HEK293 (cell line): ENCODE measurements around the gene KRT27.

Experiments used
- CTCF ChIA-PET: fragments of 350-600 bp; formaldehyde crosslinking; extraction: SDS; loops from one replicate; lab custom pipeline; 2021; ENCODE audit warnings: antibody characterized with exemption; lab: Yijun Ruan, JAX
- POLR2A ChIA-PET: fragments of 300-600 bp; formaldehyde crosslinking; extraction: SDS; loops from one replicate; lab custom pipeline; 2020; ENCODE audit warnings: antibody characterized with exemption, inconsistent platforms; lab: Yijun Ruan, JAX
- H3K27ac ChIP-seq: fragments of 200-500 bp; sonication (Bioruptor generic); 2 replicates; pipeline ENCODE4 v1.5.1; 2014; ENCODE audit warnings: low read depth, low read length, control low read depth, inconsistent platforms; ENCODE audit errors: extremely low read depth
- H3K36me3 ChIP-seq, 2 experiments: fragments of 200-500 bp in 1 of 2; sonication (Bioruptor generic) in 1 of 2; 1 replicate in 1 of 2; 2 replicates in 1 of 2; pipeline ENCODE4 v1.5.1; 2014 to 2017; ENCODE audit warnings: inconsistent platforms in 2 of 2, low read length in 2 of 2; ENCODE audit not compliant: control insufficient read depth in 2 of 2, insufficient read depth in 1 of 2
- H3K4me1 ChIP-seq: fragments of 200-500 bp; sonication (Bioruptor generic); 2 replicates; pipeline ENCODE4 v1.5.1; 2014; ENCODE audit warnings: mild to moderate bottlenecking, low read length, inconsistent platforms; ENCODE audit not compliant: control insufficient read depth, insufficient read depth
- H3K4me3 ChIP-seq: 2 replicates; pipeline ENCODE4 v1.5.1; 2011; ENCODE audit warnings: low read depth, mild to moderate bottlenecking, control low read depth, low read length, moderate library complexity
- H3K9me3 ChIP-seq: fragments of 200-500 bp; sonication (Bioruptor generic); 2 replicates; pipeline ENCODE4 v1.5.1; 2014; ENCODE audit warnings: low read depth, low read length, inconsistent platforms; ENCODE audit not compliant: control insufficient read depth, insufficient read depth
- GLIS2 ChIP-seq: fragments of 450-650 bp; formaldehyde crosslinking; IDR thresholded peaks from 2 replicates; pipeline ENCODE4 v1.5.1; 2016; ENCODE audit warnings: missing biosample characterization, missing genetic modification characterization
- HIC1 ChIP-seq: fragments of 450-650 bp; formaldehyde crosslinking; IDR thresholded peaks from 2 replicates; pipeline ENCODE4 v1.5.1; 2016; ENCODE audit warnings: missing biosample characterization, missing genetic modification characterization
- INSM2 ChIP-seq: fragments of 450-650 bp; formaldehyde crosslinking; IDR thresholded peaks from 2 replicates; pipeline ENCODE4 v1.5.1; 2016; ENCODE audit warnings: missing biosample characterization, missing genetic modification characterization
- OVOL3 ChIP-seq: fragments of 450-650 bp; formaldehyde crosslinking; IDR thresholded peaks from 2 replicates; pipeline ENCODE4 v1.5.1; 2016; ENCODE audit warnings: missing biosample characterization, missing genetic modification characterization
- PATZ1 ChIP-seq: fragments of 450-650 bp; formaldehyde crosslinking; IDR thresholded peaks from 2 replicates; pipeline ENCODE4 v1.5.1; 2016; ENCODE audit warnings: missing biosample characterization, missing genetic modification characterization
- REST ChIP-seq: fragments of 450-650 bp; formaldehyde crosslinking; IDR thresholded peaks from 2 replicates; pipeline ENCODE4 v1.5.1; 2016; ENCODE audit warnings: missing biosample characterization, missing genetic modification characterization
- SCRT1 ChIP-seq: fragments of 450-650 bp; formaldehyde crosslinking; IDR thresholded peaks from 2 replicates; pipeline ENCODE4 v1.5.1; 2016; ENCODE audit warnings: missing biosample characterization, missing genetic modification characterization, borderline replicate concordance
- ZBTB20 ChIP-seq: fragments of 450-650 bp; formaldehyde crosslinking; IDR thresholded peaks from 2 replicates; pipeline ENCODE4 v1.5.1; 2016; ENCODE audit warnings: missing biosample characterization, missing genetic modification characterization
- ZBTB44 ChIP-seq: fragments of 450-650 bp; IDR thresholded peaks from 2 replicates; pipeline ENCODE4 v1.5.1; 2018; ENCODE audit warnings: missing biosample characterization, mild to moderate bottlenecking, missing genetic modification characterization
- ZBTB48 ChIP-seq: fragments of 450-650 bp; formaldehyde crosslinking; IDR thresholded peaks from 2 replicates; pipeline ENCODE4 v1.5.1; 2016; ENCODE audit warnings: missing biosample characterization, missing genetic modification characterization
- ZNF132 ChIP-seq: fragments of 450-650 bp; formaldehyde crosslinking; IDR thresholded peaks from 2 replicates; pipeline ENCODE4 v1.5.1; 2017; ENCODE audit warnings: missing biosample characterization, missing genetic modification characterization, borderline replicate concordance
- ZNF146 ChIP-seq: fragments of 450-650 bp; formaldehyde crosslinking; IDR thresholded peaks from 2 replicates; pipeline ENCODE4 v1.5.1; 2016; ENCODE audit warnings: missing biosample characterization, missing genetic modification characterization
- ZNF157 ChIP-seq: fragments of 450-650 bp; formaldehyde crosslinking; IDR thresholded peaks from 2 replicates; pipeline ENCODE4 v1.5.1; 2016; ENCODE audit warnings: missing biosample characterization, missing genetic modification characterization
- ZNF202 ChIP-seq: fragments of 450-650 bp; formaldehyde crosslinking; IDR thresholded peaks from 2 replicates; pipeline ENCODE4 v1.5.1; 2016; ENCODE audit warnings: missing biosample characterization, missing genetic modification characterization, borderline replicate concordance
- ZNF248 ChIP-seq: fragments of 450-650 bp; formaldehyde crosslinking; IDR thresholded peaks from 2 replicates; pipeline ENCODE4 v1.5.1; 2017; ENCODE audit warnings: missing biosample characterization, missing genetic modification characterization
- ZNF416 ChIP-seq: fragments of 450-650 bp; formaldehyde crosslinking; IDR thresholded peaks from 2 replicates; pipeline ENCODE4 v1.5.1; 2016; ENCODE audit warnings: missing biosample characterization, missing genetic modification characterization
- ZNF423 ChIP-seq: fragments of 450-650 bp; formaldehyde crosslinking; IDR thresholded peaks from 2 replicates; pipeline ENCODE4 v1.5.1; 2016; ENCODE audit warnings: missing biosample characterization, missing genetic modification characterization
- ZNF473 ChIP-seq: fragments of 450-650 bp; formaldehyde crosslinking; IDR thresholded peaks from 2 replicates; pipeline ENCODE4 v1.5.1; 2017; ENCODE audit warnings: missing biosample characterization, missing genetic modification characterization
- ZNF529 ChIP-seq: fragments of 450-650 bp; formaldehyde crosslinking; IDR thresholded peaks from 2 replicates; pipeline ENCODE4 v1.5.1; 2017; ENCODE audit warnings: missing genetic modification characterization, missing biosample characterization; ENCODE audit not compliant: insufficient replicate concordance
- ZNF701 ChIP-seq: fragments of 450-650 bp; formaldehyde crosslinking; IDR thresholded peaks from 2 replicates; pipeline ENCODE4 v1.5.1; 2016; ENCODE audit warnings: missing biosample characterization, missing genetic modification characterization
- ZNF707 ChIP-seq: fragments of 450-650 bp; formaldehyde crosslinking; IDR thresholded peaks from 2 replicates; pipeline ENCODE4 v1.5.1; 2016; ENCODE audit warnings: missing biosample characterization, missing genetic modification characterization
- ZSCAN18 ChIP-seq: fragments of 450-650 bp; formaldehyde crosslinking; IDR thresholded peaks from 2 replicates; pipeline ENCODE4 v1.5.1; 2016; ENCODE audit warnings: missing biosample characterization, missing genetic modification characterization
- TF ChIP-seq, protein P1 (sequence below): fragments of 450-650 bp; IDR thresholded peaks from 2 replicates; pipeline ENCODE4 v1.5.1; 2018; ENCODE audit warnings: missing biosample characterization, missing genetic modification characterization

Gene KRT27

DNA sequence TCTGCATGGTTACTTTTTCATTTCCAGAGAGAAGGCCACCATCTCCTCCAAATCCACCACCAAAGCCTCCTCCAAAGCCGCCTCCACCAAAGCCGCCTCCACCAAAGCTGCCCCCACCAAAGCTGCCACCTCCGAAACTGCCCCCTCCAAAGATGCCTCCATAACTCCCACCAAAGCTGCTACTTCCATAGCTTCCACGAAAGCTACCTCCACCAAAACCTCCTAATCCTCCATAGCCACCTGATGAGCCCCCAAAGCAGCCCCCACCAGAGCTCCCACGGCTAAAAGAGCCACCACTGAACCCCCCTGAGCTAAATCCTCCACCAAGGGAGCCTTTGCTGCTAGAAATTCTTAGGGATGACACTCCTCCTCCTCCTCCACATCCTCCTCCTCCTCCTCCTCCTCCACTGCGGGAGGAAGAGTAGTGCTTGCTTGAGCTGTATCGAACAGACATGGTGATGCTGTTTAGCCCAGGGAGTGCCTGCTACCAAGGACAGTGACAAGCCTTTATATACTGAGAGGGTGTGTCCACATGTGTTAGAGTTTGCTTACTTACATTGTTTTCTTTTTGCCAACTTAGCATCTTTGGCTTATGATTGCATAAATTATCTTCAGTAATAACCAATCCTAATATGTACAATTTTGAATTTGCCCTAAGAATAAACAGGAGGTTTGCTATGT, 39.9 kb upstream of the KRT27 start, which contains the start of gene KRT10:
Gene KRT10 (minus strand): TSS at position 483 of the 681 bp plus-strand sequence. CDS start 29 bp downstream, at position 454.
- CTCF ChIA-PET, result interaction anchor here (0.6 to 0.7 kb wide), 2 partner anchors 24 to 123 kb away, joined by 3 read pairs; no protein-coding TSS in a partner anchor
- POLR2A ChIA-PET, result no interaction called here
- Histone ChIP-seq H3K9me3 (no peaks in the 10 kb centered on the region), H3K4me3 (no peak within 1 kb of the TSS), H3K4me1 (peaks cover 11% of the 10 kb centered on the region), H3K36me3 (peaks cover 0 to 19% of the 10 kb centered on the region in 2 experiments; a peak in 1 of 3 replicates), H3K27ac (no peak within 1 kb of the TSS)
- TF ChIP-seq ZNF248 (tag by site-specific recombination), result no peak
- TF ChIP-seq ZNF423, result no peak
- no peak for TF ChIP-seq ZNF707 (tag by site-specific recombination)
- no peak for TF ChIP-seq OVOL3 (tag by site-specific recombination)
- no peak for TF ChIP-seq ZNF473 (tag by site-specific recombination)
- TF ChIP-seq INSM2, result no peak
- no peak for TF ChIP-seq ZNF529
- no peak for TF ChIP-seq ZSCAN18
- TF ChIP-seq ZBTB20 (tag by site-specific recombination), result no peak
- TF ChIP-seq ZBTB48, result no peak
- 0 out of 2 replicates have a peak, but pooled peaks have one; percentile 28 for TF ChIP-seq PATZ1
- no peak for TF ChIP-seq ZNF157 (tag by site-specific recombination)
- TF ChIP-seq REST (tag by site-specific recombination), result peak; percentile 94
- no peak for TF ChIP-seq ZNF416
- no peak for TF ChIP-seq ZBTB44 (tag by site-specific recombination)
- TF ChIP-seq ZNF146 (tag by site-specific recombination), result no peak
- TF ChIP-seq ZNF701 (tag by site-specific recombination), result no peak
- no peak for TF ChIP-seq HIC1 (tag by site-specific recombination)
- TF ChIP-seq SCRT1 (tag by site-specific recombination), result no peak
- no peak for TF ChIP-seq ZNF202 (tag by site-specific recombination)
- TF ChIP-seq GLIS2 (tag by site-specific recombination), result 0 out of 2 replicates have a peak, but pooled peaks have one; percentile 14
- TF ChIP-seq ZNF132 (tag by site-specific recombination), result no peak
- TF ChIP-seq, protein P1, sequence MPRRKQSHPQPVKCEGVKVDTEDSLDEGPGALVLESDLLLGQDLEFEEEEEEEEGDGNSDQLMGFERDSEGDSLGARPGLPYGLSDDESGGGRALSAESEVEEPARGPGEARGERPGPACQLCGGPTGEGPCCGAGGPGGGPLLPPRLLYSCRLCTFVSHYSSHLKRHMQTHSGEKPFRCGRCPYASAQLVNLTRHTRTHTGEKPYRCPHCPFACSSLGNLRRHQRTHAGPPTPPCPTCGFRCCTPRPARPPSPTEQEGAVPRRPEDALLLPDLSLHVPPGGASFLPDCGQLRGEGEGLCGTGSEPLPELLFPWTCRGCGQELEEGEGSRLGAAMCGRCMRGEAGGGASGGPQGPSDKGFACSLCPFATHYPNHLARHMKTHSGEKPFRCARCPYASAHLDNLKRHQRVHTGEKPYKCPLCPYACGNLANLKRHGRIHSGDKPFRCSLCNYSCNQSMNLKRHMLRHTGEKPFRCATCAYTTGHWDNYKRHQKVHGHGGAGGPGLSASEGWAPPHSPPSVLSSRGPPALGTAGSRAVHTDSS, result peak; percentile 59
